Measurements from ENCODE around the gene RHOBTB1. TPM values are rescaled to one million over a fixed set of nuclear protein-coding genes. Genes with fewer than 3 reads are reported as not detected.
"Not testable (repeated sequence)": the region's sequence is repeated elsewhere in the genome, so short reads cannot be mapped to it uniquely, and the experiment has no call there.

RHOBTB1 gene
- total RNA-seq, 2 experiments from 2014 or later = 0.05 TPM; not detected in 1

- Mint-ChIP-seq H3K36me3 (ENCODE audit: low read depth) (no peaks in the 10 kb centered on the region), H3K9me3 (no peaks in the 10 kb centered on the region), H3K4me3 (no peak overlapping the region), H3K4me1 (no peaks in the 10 kb centered on the region), H3K27ac (no peak overlapping the region), H3K27me3 (peaks cover 4% of the 10 kb centered on the region)
- CTCF ChIA-PET = no interaction called here
- DNase-seq = no peak
- POLR2A ChIA-PET = no interaction called here
These were observed 94.8 kb downstream of the RHOBTB1 start for GRCh38 chr10:60849217-60849616.

GRCh38 chr10:60848680-60849079 is 95.3 kb downstream of the RHOBTB1 start:
- Mint-ChIP-seq H3K4me3 (no peak overlapping the region), H3K27ac (no peak overlapping the region), H3K36me3 (ENCODE audit: low read depth) (no peaks in the 10 kb centered on the region), H3K9me3 (no peaks in the 10 kb centered on the region), H3K4me1 (no peaks in the 10 kb centered on the region), H3K27me3 (peaks cover 4% of the 10 kb centered on the region)
- no peak for DNase-seq
- ChIA-PET POLR2A (no interaction called here), CTCF (no interaction called here)

GRCh38 chr10:60848126-60848525 is 95.9 kb downstream of the RHOBTB1 start:
- no peak overlapping the region for H3K4me3 Mint-ChIP-seq
- H3K9me3 Mint-ChIP-seq = no peaks in the 10 kb centered on the region
- H3K36me3 Mint-ChIP-seq (ENCODE audit: low read depth) = no peaks in the 10 kb centered on the region
- no peaks in the 10 kb centered on the region for H3K4me1 Mint-ChIP-seq
- H3K27me3 Mint-ChIP-seq = peaks cover 4% of the 10 kb centered on the region
- ChIA-PET CTCF (no interaction called here), POLR2A (no interaction called here)
- H3K27ac Mint-ChIP-seq = no peak overlapping the region
- DNase-seq = no peak

- DNase-seq = no peak
- H3K36me3 Mint-ChIP-seq (ENCODE audit: low read depth) = no peaks in the 10 kb centered on the region
- ChIA-PET CTCF (interaction anchor here (1.0 kb wide), 1 partner anchor 31 kb away, joined by 3 read pairs; no protein-coding TSS in a partner anchor), POLR2A (no interaction called here)
- no peak overlapping the region for H3K27ac Mint-ChIP-seq
- H3K4me1 Mint-ChIP-seq = no peaks in the 10 kb centered on the region
- H3K27me3 Mint-ChIP-seq = peaks cover 6% of the 10 kb centered on the region
- H3K9me3 Mint-ChIP-seq = no peaks in the 10 kb centered on the region
- no peak overlapping the region for H3K4me3 Mint-ChIP-seq
These were observed 97.8 kb downstream of the RHOBTB1 start for GRCh38 chr10:60846173-60846572.

GRCh38 chr10:60845038-60845437 is 98.9 kb downstream of the RHOBTB1 start:
- POLR2A ChIA-PET = no interaction called here
- Mint-ChIP-seq H3K4me3 (no peak overlapping the region), H3K36me3 (ENCODE audit: low read depth) (no peaks in the 10 kb centered on the region), H3K4me1 (no peaks in the 10 kb centered on the region), H3K9me3 (no peaks in the 10 kb centered on the region), H3K27me3 (peaks cover 6% of the 10 kb centered on the region), H3K27ac (no peak overlapping the region)
- CTCF ChIA-PET = no interaction called here
- DNase-seq = no peak

GRCh38 chr10:60842694-60843093 is 101.3 kb downstream of the RHOBTB1 start:
- H3K27ac Mint-ChIP-seq = no peak overlapping the region
- no peaks in the 10 kb centered on the region for H3K9me3 Mint-ChIP-seq
- H3K4me3 Mint-ChIP-seq = no peak overlapping the region
- peaks cover 9% of the 10 kb centered on the region for H3K27me3 Mint-ChIP-seq
- POLR2A ChIA-PET = no interaction called here
- no peaks in the 10 kb centered on the region for H3K4me1 Mint-ChIP-seq
- H3K36me3 Mint-ChIP-seq (ENCODE audit: low read depth) = no peaks in the 10 kb centered on the region
- CTCF ChIA-PET = no interaction called here
- DNase-seq = no peak

- H3K27me3 Mint-ChIP-seq; CTCF ChIA-PET; H3K36me3 Mint-ChIP-seq (ENCODE audit: low read depth); H3K9me3 Mint-ChIP-seq; DNase-seq; H3K27ac Mint-ChIP-seq; POLR2A ChIA-PET; H3K4me1 Mint-ChIP-seq; H3K4me3 Mint-ChIP-seq: not testable (repeated sequence)
These were observed 102.8 kb downstream of the RHOBTB1 start for GRCh38 chr10:60841227-60841626.

GRCh38 chr10:60835049-60835448 is 108.9 kb downstream of the RHOBTB1 start:
- CTCF ChIA-PET = interaction anchor here (1.2 kb wide), 1 partner anchor 16 kb away, joined by 3 read pairs; no protein-coding TSS in a partner anchor

GRCh38 chr10:60834401-60834800 is 109.6 kb downstream of the RHOBTB1 start:
- Mint-ChIP-seq H3K9me3 (no peaks in the 10 kb centered on the region), H3K4me3 (no peak overlapping the region), H3K27me3 (peaks cover 6% of the 10 kb centered on the region), H3K36me3 (ENCODE audit: low read depth) (no peaks in the 10 kb centered on the region), H3K27ac (no peak overlapping the region), H3K4me1 (no peaks in the 10 kb centered on the region)
- ChIA-PET POLR2A (no interaction called here), CTCF (no interaction called here)
- DNase-seq = no peak

More at GRCh38 chr10:60835049-60835448, 108.9 kb downstream of the RHOBTB1 start:
- Mint-ChIP-seq H3K36me3 (ENCODE audit: low read depth) (no peaks in the 10 kb centered on the region), H3K4me1 (no peaks in the 10 kb centered on the region), H3K27me3 (peaks cover 6% of the 10 kb centered on the region), H3K4me3 (no peak overlapping the region), H3K9me3 (no peaks in the 10 kb centered on the region), H3K27ac (no peak overlapping the region)
- DNase-seq = no peak
- POLR2A ChIA-PET = no interaction called here

GRCh38 chr10:60832136-60832535 is 111.8 kb downstream of the RHOBTB1 start:
- H3K27me3 Mint-ChIP-seq; H3K36me3 Mint-ChIP-seq (ENCODE audit: low read depth); POLR2A ChIA-PET; CTCF ChIA-PET; H3K27ac Mint-ChIP-seq; H3K9me3 Mint-ChIP-seq; H3K4me3 Mint-ChIP-seq; DNase-seq: not testable (repeated sequence)
- H3K4me1 Mint-ChIP-seq = peaks cover 12% of the 10 kb centered on the region

- POLR2A ChIA-PET = no interaction called here
- DNase-seq = no peak
- Mint-ChIP-seq H3K9me3 (no peaks in the 10 kb centered on the region), H3K36me3 (ENCODE audit: low read depth) (no peaks in the 10 kb centered on the region), H3K27ac (no peak overlapping the region), H3K4me1 (peaks cover 12% of the 10 kb centered on the region), H3K27me3 (peaks cover 2% of the 10 kb centered on the region), H3K4me3 (no peak overlapping the region)
- CTCF ChIA-PET = no interaction called here
These were observed 115.5 kb downstream of the RHOBTB1 start for GRCh38 chr10:60828489-60828852.

- Mint-ChIP-seq H3K9me3 (no peaks in the 10 kb centered on the region), H3K27me3 (peaks cover 2% of the 10 kb centered on the region), H3K36me3 (ENCODE audit: low read depth) (no peaks in the 10 kb centered on the region), H3K27ac (no peak overlapping the region), H3K4me1 (peaks cover 12% of the 10 kb centered on the region), H3K4me3 (no peak overlapping the region)
- ChIA-PET POLR2A (no interaction called here), CTCF (no interaction called here)
- DNase-seq = no peak
These were observed 116.0 kb downstream of the RHOBTB1 start for GRCh38 chr10:60827791-60828488.

GRCh38 chr10:60825520-60825919 is 118.5 kb downstream of the RHOBTB1 start:
- Mint-ChIP-seq H3K36me3 (ENCODE audit: low read depth) (no peaks in the 10 kb centered on the region), H3K9me3 (no peaks in the 10 kb centered on the region), H3K4me3 (no peak overlapping the region), H3K4me1 (peaks cover 12% of the 10 kb centered on the region), H3K27ac (no peak overlapping the region), H3K27me3 (peaks cover 6% of the 10 kb centered on the region)
- no peak for DNase-seq
- POLR2A ChIA-PET = interaction anchor here (1.0 kb wide), 1 partner anchor 46 kb away, joined by 3 read pairs; no protein-coding TSS in a partner anchor
- CTCF ChIA-PET = no interaction called here

GRCh38 chr10:60823324-60823723 is 120.7 kb downstream of the RHOBTB1 start:
- POLR2A ChIA-PET = no interaction called here
- peaks cover 6% of the 10 kb centered on the region for H3K27me3 Mint-ChIP-seq
- no peak for DNase-seq
- H3K4me3 Mint-ChIP-seq = no peak overlapping the region
- no peak overlapping the region for H3K27ac Mint-ChIP-seq
- H3K36me3 Mint-ChIP-seq (ENCODE audit: low read depth) = no peaks in the 10 kb centered on the region
- H3K4me1 Mint-ChIP-seq = peaks cover 14% of the 10 kb centered on the region
- CTCF ChIA-PET = interaction anchor here (0.6 kb wide), 1 partner anchor 55 kb away, joined by 6 read pairs; no protein-coding TSS in a partner anchor
- H3K9me3 Mint-ChIP-seq = no peaks in the 10 kb centered on the region
